Breast epithelium (tissue), 3 donors: ENCODE data around the gene EIF2S1.

Source experiments
- CTCF ChIP-seq, 3 donors: fragments of 450-650 bp; IDR thresholded peaks; one replicate each; pipeline ENCODE4 v1.5.1; 2016 to 2017; ENCODE audit warnings: antibody characterized with exemption in 3 of 3, mild to moderate bottlenecking in 3 of 3, moderate library complexity in 3 of 3
- POLR2A ChIP-seq: fragments of 450-650 bp; IDR thresholded peaks from one replicate; pipeline ENCODE4 v1.6.1; 2016; ENCODE audit warnings: antibody characterized with exemption, mild to moderate bottlenecking, moderate library complexity
- POLR2AphosphoS5 ChIP-seq, 3 donors: sonication (generic); formaldehyde crosslinking; IDR thresholded peaks; one replicate each; pipeline ENCODE4 v1.6.1; 2017; ENCODE audit warnings: antibody characterized with exemption in 3 of 3

GRCh38 chr14:67360470-67361206 lies 510 bp downstream of the EIF2S1 start:
- TF ChIP-seq CTCF (IDR thresholded peaks at IDR 0.05) (no peak), POLR2AphosphoS5 (IDR thresholded peaks at IDR 0.05) (peak in 1 of 3 donors; percentile 8), POLR2A (no peak)
